CD4-positive, alpha-beta T cell treated with Interleukin-15 for 1 hour (primary cell): ENCODE data around the gene PRKCSH.
"Not testable (repeated sequence)": the region's sequence is repeated elsewhere in the genome, so short reads cannot be mapped to it uniquely, and the experiment has no call there.

Experiments
- DNase-seq: peaks from one replicate; pipeline ENCODE4 v3.0.0-alpha.2; 2020

Gene PRKCSH

DNA sequence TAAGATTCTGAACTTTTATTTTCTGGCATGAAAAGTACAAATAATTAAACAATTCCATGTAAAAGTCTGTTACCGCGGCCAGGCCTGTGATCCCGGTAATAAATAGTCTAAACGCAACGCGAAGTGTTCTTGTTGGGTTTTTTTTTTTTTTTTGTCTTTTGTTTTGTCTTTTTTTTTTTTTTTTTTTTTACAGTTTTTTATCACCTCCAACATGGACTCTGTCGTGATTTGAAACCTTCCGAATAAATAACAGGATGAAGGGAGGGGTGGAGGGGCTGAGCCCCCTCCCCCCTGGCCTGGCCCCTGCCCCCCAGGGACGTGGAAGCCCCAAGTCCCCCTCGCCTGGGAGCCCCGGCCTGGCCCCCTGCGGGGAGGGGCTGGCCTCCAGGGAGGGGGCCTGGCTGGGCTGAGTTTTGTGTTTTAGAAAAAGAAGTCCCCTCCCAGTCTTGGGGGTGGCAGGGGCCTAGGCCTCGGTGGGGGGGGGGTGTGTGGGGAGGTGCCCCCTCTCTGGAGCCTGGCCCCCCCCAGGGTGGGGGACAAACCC is 16.0 kb downstream of the PRKCSH start:
- DNase-seq: no peak

DNA sequence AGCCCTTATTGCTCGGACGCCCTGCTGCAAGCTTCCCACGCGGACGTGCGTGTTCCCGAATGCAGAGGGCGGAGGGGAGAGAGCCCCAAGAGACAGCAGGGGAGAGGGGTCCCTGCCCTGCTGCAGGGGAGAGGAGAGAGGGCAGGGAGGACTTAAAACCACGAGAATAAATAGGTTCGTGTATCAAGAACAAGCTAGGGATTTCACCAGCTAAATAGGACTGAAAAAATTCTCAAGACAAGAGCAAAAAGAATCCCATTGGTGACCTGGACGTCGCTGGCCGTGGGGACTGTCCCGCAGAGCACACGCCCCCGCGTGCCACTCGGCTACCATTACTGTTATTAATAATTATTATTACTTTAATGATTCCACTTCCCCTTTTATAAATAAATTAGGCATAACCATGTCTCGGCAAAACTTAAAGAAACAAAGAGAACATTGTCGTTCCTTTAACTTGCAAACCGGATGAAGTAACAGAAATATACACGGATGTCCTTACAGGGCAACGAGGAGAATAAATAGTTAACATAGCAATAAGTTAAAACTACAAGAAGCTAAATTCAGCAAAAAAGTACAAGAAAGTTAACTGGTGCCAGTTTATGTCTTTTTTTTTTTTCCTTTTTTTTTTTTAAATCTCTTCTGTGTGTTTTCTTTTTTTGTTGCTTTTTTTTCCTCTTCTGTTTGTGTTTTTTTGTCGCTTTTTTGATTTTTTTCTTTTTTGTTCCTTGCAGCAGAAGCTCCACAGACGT is 16.6 kb downstream of the PRKCSH start:
- DNase-seq: no peak

DNA sequence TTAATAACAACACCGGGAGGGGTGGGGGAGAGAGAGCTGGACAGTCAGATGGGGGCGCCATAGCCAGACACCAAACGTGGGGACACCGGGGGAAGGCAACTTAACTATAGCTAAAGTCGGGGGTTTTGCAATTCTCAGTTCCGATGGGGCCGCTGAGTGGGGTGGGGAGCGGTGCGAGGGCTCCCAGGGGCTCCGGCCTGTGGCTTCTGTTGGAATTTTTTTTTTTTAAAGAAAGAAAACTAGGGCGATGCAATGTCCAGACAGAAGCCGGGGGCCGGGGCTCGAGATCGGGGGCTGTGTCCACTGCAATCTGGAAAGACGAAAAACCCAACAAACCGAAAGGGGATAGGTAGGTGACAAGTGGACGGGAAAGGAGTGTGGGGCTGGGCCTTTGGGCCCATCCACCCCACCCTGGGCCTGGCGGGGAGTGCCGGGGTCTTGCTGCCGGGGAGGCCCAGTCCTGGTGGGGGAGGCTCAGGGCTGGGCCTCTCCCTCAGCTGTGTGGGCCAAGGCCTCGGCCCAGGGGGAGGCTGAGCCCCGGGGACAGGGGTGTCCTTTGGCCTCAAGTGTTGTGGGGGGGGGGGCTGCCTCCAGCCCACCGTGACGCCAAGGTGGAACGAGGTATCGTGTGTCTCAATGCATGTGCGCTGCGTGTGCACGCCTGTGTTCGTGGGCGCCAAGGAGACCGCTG is 17.3 kb downstream of the PRKCSH start:
- no peak for DNase-seq

DNA sequence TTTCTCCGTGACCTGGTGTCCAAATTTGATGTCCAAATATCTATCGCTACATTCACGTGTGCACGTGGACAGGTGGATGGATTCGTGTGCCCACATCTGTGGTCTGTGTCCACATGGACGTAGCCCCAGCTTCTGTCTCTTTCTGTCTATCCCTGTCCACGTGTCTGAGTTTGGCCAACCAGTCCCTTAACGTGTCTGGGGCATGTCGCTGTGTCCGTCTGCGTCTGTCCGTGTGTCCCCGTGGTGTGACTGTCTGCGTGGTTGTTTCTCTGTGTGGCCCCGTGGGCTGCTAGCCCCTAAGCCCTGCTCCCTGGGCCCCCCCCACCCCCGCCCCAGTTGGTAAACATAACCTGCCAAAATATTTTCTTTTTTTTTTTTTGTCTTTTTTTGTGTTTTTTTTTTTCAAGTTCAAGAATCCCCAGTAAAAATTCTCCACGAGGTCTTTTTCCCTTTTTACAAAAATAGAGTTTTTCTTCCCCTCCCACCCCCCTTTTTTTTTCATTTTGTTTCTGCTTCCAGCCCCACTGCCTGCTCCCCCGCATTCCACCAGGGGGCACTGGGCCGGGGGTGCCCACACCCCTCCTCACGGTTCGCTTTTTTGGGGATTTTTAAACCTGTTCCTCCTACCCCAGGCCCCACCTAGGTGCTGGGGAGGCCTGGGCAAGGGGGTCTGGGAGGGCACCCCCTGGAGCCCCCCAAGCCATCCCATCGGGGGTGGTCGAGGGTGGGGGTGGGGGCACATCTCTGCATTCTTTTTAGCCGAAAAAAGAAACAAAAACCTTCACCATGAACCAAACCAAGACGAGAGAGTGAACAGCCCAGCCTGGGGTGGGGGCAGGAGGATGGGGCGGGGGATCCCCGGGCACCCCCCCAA is 18.3 kb downstream of the PRKCSH start:
- DNase-seq: no peak

DNA sequence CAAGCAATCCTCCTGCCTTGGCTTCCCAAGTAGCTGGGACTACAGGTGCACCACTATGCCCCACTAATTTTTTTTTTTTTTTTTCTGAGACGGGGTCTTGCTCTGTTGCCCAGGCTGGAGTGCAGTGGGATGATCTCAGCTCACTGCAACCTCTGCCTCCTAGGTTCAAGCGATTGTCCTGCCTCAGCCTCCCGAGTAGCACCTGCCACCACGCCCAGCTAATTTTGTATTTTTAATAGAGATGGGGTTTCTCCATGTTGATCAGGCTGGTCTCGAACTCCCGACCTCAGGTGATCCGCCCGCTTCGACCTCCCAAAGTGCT is 19.8 kb downstream of the PRKCSH start:
- DNase-seq: not testable (repeated sequence)

DNA sequence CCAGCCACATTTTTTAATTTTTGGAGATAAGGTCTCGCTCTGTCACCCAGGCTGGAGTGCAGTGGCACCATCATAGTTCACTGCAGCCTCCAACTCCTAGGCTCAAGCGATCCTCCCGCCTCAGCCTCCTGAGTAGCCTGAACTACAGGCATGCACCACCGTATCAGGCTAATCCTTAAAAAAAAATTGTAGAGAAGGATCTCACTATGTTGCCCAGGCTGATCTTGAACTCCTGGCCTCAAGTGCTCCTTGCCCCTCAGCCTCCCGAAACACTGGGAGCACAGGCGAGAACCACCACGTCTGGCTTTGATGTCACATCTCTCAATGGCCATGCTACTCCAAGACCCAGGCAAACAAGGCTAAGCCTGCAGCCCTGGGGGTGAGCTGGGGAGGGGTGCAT is 21.2 kb downstream of the PRKCSH start:
- no peak for DNase-seq

DNA sequence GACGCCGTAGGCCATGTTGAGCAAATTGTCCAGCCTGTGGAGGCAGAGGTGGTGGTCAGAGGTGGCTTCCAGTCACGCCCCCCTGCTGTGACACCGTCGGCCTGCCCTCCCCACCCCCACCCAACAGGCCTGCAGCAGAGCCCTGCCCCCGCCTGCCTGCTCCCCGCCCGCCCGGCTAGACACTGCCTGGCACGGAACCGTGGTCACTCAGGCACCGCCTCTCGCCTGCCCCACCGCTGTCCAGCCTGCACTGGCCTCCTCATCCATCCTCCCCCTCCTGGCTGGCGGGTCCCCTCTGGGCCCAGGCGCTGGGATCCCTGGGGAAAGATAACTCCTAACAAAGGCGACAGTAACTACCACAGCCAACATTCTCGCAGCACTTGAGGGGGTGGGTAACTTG is 21.7 kb downstream of the PRKCSH start:
- no peak for DNase-seq

DNA sequence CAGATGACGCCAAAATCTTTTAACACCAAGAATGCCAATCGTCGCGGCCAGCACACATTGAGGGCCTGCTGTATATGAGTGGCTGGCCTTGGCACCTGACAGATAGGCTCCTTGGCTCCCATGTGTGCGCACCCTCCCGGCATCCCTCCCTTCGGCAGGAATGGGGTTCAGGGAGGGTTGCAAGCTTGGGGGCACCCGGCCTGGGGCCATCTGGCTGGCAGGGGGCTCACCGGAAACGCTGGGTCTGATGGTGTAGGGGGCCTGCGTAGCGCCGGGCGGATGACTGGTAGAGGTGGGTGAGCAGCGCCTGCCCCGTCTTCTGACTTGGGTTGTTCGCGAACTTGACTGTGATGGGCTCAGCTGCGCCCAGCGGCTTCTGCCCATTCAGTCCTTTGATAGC is 22.4 kb downstream of the PRKCSH start:
- DNase-seq: no peak

DNA sequence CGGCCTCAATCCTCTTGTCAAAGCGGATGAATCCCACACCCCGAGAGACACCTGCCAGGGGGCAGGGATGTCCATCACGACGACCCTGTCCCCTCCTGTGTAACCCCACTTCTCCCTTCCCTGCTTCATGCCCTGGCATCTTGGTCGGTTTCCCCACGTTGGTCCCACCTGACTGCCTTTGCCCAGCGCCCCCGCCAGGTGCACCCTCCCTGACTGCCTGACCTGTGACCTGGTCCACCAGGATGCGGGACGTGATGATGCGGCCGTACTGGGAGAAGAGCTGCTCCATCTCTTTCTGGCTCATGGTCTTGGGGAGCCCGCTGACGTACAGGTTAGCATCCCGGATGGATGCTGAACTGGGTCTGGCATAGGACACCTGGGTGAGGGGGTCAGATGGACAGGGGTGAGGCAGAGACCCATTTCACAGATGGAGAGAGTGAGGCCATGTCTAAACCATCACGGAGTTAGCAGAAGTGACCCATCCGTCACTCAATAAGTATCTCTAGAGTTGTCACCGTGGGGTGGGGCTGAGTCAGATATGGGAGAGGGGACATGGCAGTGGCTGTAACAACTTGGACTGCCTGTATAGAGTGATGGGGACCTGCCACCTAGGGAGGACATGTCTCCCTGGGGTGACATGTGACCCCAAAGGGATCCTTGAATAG is 22.9 kb downstream of the PRKCSH start:
- DNase-seq: no peak

DNA sequence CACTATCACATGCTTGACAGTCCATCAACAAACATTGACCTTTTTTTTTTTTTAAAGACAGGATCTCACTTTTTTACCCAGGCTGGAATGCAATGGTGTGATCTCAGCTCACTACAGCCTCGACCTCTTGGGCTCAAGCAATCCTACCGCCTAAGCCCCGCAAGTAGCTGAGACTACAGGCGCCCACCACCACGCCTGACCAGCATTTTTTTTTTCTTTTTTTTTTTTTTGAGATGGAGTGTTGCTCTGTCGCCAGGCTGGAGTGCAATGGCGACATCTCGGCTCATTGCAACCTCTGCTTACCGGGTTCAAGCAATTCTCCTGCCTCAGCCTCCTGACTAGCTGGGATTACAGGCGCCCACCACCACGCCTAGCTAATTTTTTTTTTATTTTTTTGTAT is 23.5 kb downstream of the PRKCSH start:
- not testable (repeated sequence) for DNase-seq

DNA sequence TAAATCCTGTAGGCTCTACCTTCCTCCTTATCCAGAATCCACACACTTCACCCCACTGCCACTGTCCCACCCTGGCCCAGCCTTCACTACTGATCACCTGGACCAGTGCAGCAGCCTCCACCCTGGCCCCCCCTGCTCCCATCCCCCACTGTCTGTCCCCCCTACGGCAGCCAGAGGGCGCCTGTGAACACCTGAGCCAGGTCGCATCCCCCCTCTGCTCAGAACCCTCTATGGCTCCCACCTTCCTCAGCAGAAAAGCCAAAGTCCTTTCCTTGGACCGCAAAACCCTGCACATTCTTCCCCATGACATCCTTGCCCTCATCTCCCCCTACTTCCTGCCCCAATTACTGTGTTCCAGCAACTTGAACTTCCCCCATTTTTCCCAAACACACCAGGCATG is 24.8 kb downstream of the PRKCSH start:
- DNase-seq: no peak

DNA sequence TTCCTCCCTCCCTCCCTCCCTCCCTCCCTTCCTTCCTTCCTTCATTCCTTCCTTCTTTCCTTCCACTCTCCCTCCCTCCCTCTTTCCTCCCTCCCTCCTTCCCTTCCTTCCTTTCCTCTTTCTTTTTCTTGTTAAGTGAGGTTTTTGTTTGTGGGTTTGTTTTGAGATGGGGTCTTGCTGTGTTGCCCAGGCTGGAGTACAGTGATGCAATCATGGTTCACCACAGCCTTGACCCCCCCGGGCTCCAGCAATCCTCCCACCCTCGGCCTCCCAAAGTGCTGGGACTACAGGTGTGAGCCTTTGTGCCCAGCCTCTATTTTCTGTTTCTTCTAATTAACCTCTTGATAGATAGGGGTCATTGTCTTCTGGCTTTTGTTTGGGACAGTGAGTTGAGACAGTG is 26.0 kb downstream of the PRKCSH start:
- no peak for DNase-seq

DNA sequence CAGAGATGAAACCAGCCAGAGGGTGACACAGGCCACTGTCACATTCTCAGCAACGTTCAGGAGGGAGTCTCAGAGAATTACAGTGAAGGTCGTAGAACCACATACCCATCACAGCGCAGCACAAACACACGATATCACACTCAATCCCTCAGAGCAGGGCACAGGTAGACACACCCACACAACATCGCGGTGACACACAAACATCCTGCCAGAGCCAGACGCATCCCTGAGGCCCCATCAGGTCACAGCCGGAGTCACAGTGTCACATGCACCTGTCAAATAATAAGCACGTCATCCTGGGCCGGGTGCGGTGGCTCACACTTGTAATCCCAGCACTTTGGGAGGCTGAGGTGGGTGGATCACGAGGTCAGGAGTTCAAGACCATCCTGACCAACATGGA is 28.0 kb downstream of the PRKCSH start:
- DNase-seq: no peak

DNA sequence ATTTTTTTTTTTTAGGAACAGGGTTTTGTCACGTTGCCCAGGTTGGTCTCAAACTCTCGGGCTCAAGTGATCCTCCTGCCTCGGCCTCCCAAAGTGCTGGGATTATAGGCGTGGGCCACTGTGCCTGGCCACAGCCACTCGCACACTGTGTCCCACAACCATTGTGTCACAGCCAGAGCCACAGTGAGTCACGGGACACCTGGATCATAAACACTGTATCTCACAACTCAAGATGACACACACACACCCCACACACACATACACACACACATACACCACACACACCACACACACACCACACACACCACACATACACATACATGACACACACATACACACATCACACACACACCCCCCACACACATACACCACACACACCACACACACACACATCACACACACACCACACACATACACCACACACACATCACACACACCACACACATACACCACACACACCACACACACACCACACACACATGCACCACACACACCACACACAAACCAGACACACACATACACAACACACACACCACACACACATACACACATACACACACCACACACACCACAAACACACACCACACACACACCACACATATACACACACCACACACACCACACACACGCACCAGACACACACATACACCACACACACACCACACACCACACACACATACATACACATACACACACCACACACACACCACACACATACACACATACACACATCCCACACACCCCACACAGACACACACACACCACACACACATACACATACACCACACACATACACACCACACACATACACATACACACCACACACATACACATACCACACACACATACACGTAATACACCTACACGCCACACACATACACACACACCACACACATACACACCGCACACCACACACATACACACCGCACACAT is 29.2 kb downstream of the PRKCSH start:
- no peak for DNase-seq

DNA sequence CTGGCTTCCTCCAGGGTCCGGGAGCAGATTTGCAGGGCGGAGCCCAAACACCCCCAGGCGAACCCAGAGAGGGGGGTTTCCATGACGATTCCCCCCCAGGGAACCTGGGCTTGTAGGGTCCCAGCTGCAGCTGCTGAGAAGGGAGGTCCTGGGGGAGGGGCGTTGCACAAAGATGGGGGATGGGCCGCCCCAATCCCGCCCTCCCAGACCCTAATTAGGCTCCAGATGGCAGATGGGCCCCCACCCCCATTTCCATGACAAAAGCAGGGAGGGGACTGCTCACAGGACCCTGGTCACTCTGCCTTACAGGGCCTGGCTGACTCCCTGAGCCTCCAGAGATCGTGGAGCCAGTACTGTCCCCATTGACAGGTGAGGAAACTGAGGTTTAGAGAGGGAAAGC is 30.2 kb downstream of the PRKCSH start:
- no peak for DNase-seq

DNA sequence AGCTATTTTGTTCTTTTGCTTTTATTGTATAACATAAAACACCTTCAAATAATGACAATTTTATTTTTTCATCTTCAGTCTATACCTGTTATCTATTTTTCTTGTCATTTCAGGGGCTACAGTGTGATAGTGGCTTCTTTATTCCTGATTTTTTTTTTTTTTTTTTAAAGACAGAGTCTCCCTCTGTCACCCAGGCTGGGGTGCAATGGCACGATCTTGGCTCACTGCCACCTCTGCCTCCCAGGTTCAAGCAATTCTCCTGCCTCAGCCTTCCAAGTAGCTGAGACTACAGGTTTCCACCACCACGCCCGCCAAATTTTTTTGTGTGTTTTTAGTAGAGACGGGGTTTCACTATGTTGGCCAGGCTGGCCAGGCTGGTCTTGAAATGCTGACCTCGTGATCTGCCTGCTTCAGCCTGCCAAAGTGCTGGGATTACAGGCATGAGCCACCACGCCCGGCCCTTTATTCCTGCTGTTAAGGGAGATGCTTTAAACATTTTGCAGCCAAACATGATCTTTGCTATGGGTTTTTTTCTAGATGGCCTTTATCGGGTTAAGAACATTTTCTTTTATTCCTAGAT is 32.9 kb downstream of the PRKCSH start:
- DNase-seq: not testable (repeated sequence)

DNA sequence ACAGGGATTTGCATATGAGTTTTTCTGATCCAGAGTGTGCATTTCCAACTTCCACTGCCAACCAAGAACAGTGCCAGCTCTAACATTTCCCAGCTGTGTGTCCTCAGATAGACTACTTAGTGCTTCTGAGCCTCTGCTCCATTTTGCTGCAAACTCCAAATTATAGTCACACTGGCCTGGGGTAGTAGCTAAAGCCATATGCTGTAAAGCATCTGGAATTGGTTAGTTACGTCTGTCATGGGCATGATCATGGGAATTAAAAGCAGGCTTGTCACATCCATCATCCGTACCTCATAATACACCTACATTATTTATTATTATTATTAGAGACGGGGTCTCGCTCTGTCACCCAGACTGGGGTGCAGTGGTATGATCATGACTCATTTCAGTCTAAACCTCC is 38.3 kb downstream of the PRKCSH start:
- no peak for DNase-seq

DNA sequence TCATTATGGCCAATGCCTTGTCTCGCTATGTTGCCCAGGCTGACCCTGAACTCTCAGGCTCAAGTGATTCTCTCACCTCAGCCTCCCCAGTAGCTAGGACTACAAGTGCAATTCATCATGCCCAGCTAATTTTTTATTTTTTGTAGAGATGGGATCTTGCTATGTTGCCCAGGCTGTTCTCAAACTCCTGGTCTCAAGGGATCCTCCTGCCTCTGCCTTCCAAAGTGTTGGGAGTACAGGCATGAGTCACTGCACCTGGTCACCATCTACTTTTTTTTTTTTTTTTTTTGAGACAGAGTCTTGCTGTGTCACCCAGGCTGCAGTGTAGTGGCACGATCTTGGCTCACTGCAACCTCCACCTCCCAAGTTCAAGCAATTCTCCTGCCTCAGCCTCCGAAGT is 39.9 kb downstream of the PRKCSH start:
- DNase-seq: not testable (repeated sequence)

DNA sequence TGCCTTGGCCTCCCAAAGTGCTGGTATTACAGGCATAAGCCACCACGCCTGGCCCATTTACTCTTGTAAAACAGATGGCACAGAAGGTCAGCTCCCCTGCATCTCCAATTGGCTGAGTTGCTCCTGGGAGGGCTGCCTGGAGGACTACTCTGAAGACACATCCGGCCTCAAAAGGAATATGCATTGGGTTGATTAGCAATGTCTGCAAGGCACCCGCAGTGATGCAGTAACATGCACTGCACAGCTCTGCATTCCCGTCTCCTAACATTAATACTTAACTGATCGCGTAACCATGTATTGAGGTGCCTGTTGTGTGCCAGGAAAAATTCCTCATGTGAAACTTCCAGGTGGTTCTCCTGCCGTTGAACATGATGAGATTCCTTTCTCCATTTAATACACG is 40.4 kb downstream of the PRKCSH start:
- no peak for DNase-seq

DNA sequence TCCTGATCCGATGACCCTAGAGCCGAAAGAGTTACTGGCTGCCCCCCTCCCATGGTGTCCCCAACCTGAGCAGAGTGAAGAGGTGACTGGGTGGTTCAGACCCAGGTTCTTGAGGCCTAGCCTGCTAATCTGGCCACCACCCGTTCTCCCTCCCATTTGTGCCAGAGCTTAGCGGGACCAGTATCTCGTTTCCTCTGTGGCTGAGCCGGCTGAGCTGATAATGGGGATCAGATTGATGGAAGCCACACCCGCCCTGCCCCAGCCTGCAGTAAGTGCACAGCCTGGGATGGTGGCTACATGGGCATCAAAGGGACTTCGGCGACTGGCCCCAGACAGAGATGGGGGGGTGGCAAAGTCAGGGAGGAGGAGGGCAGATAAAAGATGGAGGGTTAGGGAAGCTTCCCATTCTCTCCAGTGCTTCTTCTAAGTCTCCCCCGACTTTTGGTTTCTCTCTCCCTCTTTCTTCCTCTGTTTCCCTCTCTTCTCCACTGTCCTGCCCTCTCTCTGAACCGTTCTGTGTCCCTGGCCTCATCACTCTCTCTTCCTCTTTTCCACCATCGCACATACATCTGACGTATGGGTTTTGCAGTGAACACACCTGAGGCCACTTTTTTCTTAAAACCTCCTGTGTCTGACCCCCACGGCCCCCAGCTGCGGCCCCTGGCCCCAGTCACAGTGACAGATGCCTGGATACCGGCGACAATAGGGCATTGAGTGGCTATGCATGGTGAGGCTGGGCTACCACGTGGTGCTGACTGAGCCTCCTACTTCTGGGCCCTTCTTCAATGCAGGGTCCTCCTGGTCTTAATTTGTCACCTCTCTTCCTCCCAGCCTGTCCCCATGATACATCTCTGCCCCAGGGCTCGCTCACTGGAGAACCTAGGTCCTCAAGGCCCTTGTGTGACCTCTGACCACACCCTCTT is 43.0 kb downstream of the PRKCSH start:
- DNase-seq: no peak
